Endodermal cell (in vitro differentiated cells): ENCODE results near the gene ULK1. TPM values are rescaled to one million over a fixed set of nuclear protein-coding genes. Genes with fewer than 3 reads are reported as not detected.

Experiments
- DNase-seq: peaks from one replicate; pipeline ENCODE4 v3.0.0-alpha.2; 2017
- H3K27ac ChIP-seq: 2 replicates; pipeline ENCODE4 v1.5.1; 2013; ENCODE audit warnings: mild to moderate bottlenecking, low read depth, low read length, moderate library complexity
- H3K27me3 ChIP-seq: 2 replicates; pipeline ENCODE4 v1.6.1; 2013; ENCODE audit warnings: mild to moderate bottlenecking, low read length, moderate library complexity; ENCODE audit not compliant: insufficient read depth, control insufficient read depth, poor library complexity, severe bottlenecking
- H3K36me3 ChIP-seq: 2 replicates; pipeline ENCODE4 v1.7.0; 2013; ENCODE audit warnings: mild to moderate bottlenecking, low read length, moderate library complexity; ENCODE audit not compliant: control insufficient read depth, insufficient read depth
- H3K4me1 ChIP-seq: one replicate; pipeline ENCODE4 v1.7.0; 2013; ENCODE audit warnings: low read length; ENCODE audit not compliant: control insufficient read depth, insufficient read depth
- H3K4me3 ChIP-seq: 2 replicates; pipeline ENCODE4 v1.5.1; 2013; ENCODE audit warnings: mild to moderate bottlenecking, low read length, moderate library complexity
- H3K9ac ChIP-seq: 2 replicates; pipeline ENCODE4 v1.6.1; 2013; ENCODE audit warnings: mild to moderate bottlenecking, low read length, moderate library complexity; ENCODE audit not compliant: poor library complexity, severe bottlenecking; ENCODE audit errors: extremely low read depth
- H3K9me3 ChIP-seq: 2 replicates; pipeline ENCODE4 v1.6.1; 2013; ENCODE audit warnings: mild to moderate bottlenecking, low read length, moderate library complexity; ENCODE audit not compliant: control insufficient read depth
- H3K27ac Mint-ChIP-seq: 2 replicates; pipeline ENCODE4 v1.8.0; 2020; ENCODE audit warnings: mixed read lengths
- H3K27me3 Mint-ChIP-seq: 2 replicates; pipeline ENCODE4 v1.8.0; 2021; ENCODE audit warnings: mild to moderate bottlenecking, mixed read lengths; ENCODE audit not compliant: insufficient read depth
- H3K36me3 Mint-ChIP-seq: 2 replicates; pipeline ENCODE4 v1.8.0; 2020; ENCODE audit warnings: low read depth, mixed read lengths
- H3K4me1 Mint-ChIP-seq: 2 replicates; pipeline ENCODE4 v1.8.0; 2020; ENCODE audit warnings: mixed read lengths
- H3K4me3 Mint-ChIP-seq: 2 replicates; pipeline ENCODE4 v1.8.0; 2020; ENCODE audit warnings: mild to moderate bottlenecking, moderate library complexity, mixed read lengths
- H3K9me3 Mint-ChIP-seq: 2 replicates; pipeline ENCODE4 v1.8.0; 2020; ENCODE audit warnings: mild to moderate bottlenecking, mixed read lengths
- WGBS, 2 experiments: methylation state at CpG; one replicate each; pipeline versions ENCODE4 v1.1.5 to v1.1.7; 2013; ENCODE audit warnings: missing lambda C conversion rate in 2 of 2, mixed read lengths in 1 of 2; ENCODE audit not compliant: insufficient coverage in 1 of 2, insufficient read length in 1 of 2; 5-methylcytosine and 5-hydroxymethylcytosine counted together
- total RNA-seq, 2 donors: library from RNA; stranded (reverse); fragmentation: NEBNext Ultra II Directional in 1 of 2; extraction: Animal tissue kit (Norgen Biotek cat#: 25700) in 1 of 2; gene quantifications; 2 replicates in 1 of 2; 3 replicates in 1 of 2; pipeline ENCODE4 v1.2.1, GENCODE V29; 2021
- TF ChIP-seq, protein P1 (sequence below): fragments of 200-600 bp; sonication (generic); conservative IDR thresholded peaks from 2 replicates; pipeline ENCODE4 v1.5.0; 2021; ENCODE audit warnings: antibody characterized with exemption, mild to moderate bottlenecking

The ULK1 gene
- total RNA-seq, 2 donors from 2014 or later: 68.0 to 104 TPM

DNA sequence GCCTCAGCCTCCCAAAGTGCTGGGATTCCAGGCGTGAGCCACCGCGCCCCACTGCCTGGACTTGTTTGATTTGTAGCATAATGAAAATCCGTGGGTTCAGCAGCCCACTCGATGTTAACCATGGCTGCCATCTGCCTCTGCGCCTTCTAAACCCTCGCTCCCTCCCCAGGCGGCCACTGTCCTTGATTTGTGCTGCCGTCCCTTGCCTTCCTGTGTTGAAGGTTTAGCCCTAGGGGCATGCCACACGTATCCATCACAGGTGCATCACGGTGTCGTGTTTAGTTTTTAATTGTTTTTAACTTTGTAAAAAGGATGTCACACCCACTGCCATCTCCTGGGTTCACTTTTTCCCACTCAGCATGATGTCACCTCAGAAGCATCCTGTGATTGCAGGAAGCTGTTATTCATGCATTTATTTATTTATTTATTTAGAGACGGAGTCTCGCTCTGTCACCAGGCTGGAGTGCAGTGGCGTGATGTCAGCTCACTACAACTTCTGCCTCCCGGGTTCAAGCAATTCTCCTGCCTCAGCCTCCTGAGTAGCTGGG, 24.5 kb upstream of the ULK1 start:
- H3K27ac ChIP-seq: no peak overlapping the region
- Mint-ChIP-seq H3K27me3 (no peaks in the 10 kb centered on the region), H3K4me3 (no peak overlapping the region), H3K4me1 (no peaks in the 10 kb centered on the region), H3K27ac (no peak overlapping the region), H3K9me3 (peaks cover 10% of the 10 kb centered on the region), H3K36me3 (no peaks in the 10 kb centered on the region)
- WGBS, 2 experiments: 82 to 87% methylated on average over 13 to 16 of the region's 16 CpGs
- TF ChIP-seq, protein P1, sequence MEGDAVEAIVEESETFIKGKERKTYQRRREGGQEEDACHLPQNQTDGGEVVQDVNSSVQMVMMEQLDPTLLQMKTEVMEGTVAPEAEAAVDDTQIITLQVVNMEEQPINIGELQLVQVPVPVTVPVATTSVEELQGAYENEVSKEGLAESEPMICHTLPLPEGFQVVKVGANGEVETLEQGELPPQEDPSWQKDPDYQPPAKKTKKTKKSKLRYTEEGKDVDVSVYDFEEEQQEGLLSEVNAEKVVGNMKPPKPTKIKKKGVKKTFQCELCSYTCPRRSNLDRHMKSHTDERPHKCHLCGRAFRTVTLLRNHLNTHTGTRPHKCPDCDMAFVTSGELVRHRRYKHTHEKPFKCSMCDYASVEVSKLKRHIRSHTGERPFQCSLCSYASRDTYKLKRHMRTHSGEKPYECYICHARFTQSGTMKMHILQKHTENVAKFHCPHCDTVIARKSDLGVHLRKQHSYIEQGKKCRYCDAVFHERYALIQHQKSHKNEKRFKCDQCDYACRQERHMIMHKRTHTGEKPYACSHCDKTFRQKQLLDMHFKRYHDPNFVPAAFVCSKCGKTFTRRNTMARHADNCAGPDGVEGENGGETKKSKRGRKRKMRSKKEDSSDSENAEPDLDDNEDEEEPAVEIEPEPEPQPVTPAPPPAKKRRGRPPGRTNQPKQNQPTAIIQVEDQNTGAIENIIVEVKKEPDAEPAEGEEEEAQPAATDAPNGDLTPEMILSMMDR: no peak
- no peaks in the 10 kb centered on the region for H3K27me3 ChIP-seq
- no peak overlapping the region for H3K4me3 ChIP-seq
- no peaks in the 10 kb centered on the region for H3K36me3 ChIP-seq
- no peak overlapping the region for H3K9ac ChIP-seq
- DNase-seq: no peak
- H3K4me1 ChIP-seq: no peaks in the 10 kb centered on the region
- H3K9me3 ChIP-seq: no peaks in the 10 kb centered on the region

DNA sequence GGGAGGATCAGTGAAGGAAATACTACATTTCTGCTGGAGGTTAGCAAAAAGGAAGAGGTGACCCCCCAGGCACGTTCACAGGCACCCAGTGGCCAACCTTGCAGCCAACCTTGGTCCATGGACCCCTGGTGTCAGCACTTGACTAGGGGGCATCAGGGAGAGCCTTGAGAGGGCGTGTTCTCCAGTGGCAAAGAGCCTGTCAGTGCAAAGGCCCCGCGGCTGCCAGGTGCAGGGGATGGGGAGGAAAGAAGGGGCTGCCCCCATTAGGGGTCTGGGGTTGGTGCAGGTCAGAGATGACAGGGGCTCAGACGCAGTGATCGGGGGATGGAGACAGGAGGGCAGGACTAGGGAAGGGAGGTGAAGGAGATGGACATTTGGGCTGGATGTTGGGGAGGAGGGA, 22.7 kb upstream of the ULK1 start:
- H3K4me1 ChIP-seq: no peaks in the 10 kb centered on the region
- H3K4me1 Mint-ChIP-seq: no peaks in the 10 kb centered on the region
- H3K36me3 Mint-ChIP-seq: no peaks in the 10 kb centered on the region
- no peak overlapping the region for H3K27ac Mint-ChIP-seq
- 94 to 96% methylated on average over 4 to 6 of the region's 6 CpGs for WGBS, 2 experiments
- H3K27ac ChIP-seq: no peak overlapping the region
- no peaks in the 10 kb centered on the region for H3K36me3 ChIP-seq
- no peak overlapping the region for H3K9ac ChIP-seq
- H3K4me3 Mint-ChIP-seq: no peak overlapping the region
- no peaks in the 10 kb centered on the region for H3K9me3 ChIP-seq
- no peaks in the 10 kb centered on the region for H3K27me3 Mint-ChIP-seq
- no peak overlapping the region for H3K4me3 ChIP-seq
- DNase-seq: no peak
- no peaks in the 10 kb centered on the region for H3K27me3 ChIP-seq
- peaks cover 10% of the 10 kb centered on the region for H3K9me3 Mint-ChIP-seq
- TF ChIP-seq, protein P1: no peak

DNA sequence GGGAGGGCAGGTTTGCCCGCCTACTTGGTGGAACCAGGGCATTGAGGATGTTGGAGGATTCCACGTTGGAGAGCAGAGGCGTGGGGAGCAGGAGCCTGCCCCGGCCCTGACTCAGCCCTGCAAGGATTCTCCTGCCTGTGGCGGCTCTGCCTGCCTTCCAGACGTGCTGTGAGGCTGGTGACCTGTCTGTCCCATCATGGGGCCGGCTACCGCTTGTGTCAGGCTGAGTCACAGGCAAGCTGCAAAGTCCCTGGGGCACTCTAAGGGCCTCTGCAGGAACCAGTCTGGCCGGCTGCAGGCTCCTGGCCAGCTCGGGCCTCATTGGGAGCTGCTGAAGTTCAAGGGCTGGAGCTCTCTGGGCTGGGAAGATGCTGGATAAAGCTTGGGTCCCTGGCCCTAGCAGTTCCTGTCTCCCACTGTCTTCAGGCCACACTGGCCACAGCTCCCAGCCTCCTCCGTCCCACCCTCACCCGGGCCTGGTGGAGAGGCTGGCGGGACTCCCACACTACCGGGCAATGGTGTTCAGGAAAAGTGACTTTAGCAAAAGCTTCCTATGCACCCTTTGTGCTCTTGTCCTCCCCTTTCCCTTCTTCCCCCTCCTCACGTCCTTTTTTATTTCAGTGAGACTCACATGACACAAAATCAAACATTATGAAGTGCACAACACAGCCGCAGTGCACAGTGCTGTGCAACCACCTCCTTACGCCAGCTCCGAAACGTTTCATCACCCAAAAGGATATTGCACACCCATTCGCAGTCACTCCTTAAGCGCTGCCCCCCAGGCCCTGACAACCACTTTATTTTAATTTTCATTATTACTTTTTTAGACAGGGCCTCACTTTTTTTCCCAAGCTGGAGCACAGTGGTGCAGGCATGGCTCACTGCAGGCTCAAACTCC, 22.0 kb upstream of the ULK1 start:
- no peaks in the 10 kb centered on the region for H3K27me3 ChIP-seq
- WGBS, 2 experiments: 86 to 88% methylated on average over 17 to 21 of the region's 21 CpGs
- H3K4me3 Mint-ChIP-seq: no peak overlapping the region
- no peaks in the 10 kb centered on the region for H3K36me3 Mint-ChIP-seq
- H3K36me3 ChIP-seq: no peaks in the 10 kb centered on the region
- DNase-seq: peak; percentile 85
- TF ChIP-seq, protein P1: no peak
- H3K9me3 ChIP-seq: no peaks in the 10 kb centered on the region
- no peaks in the 10 kb centered on the region for H3K27me3 Mint-ChIP-seq
- no peak overlapping the region for H3K27ac ChIP-seq
- no peak overlapping the region for H3K4me3 ChIP-seq
- peaks cover 10% of the 10 kb centered on the region for H3K9me3 Mint-ChIP-seq
- peaks cover 1% of the 10 kb centered on the region for H3K4me1 Mint-ChIP-seq
- no peaks in the 10 kb centered on the region for H3K4me1 ChIP-seq
- no peak overlapping the region for H3K9ac ChIP-seq
- no peak overlapping the region for H3K27ac Mint-ChIP-seq
